ENCODE data around the gene GRM8.

- TF ChIP-seq CTCF (conservative IDR thresholded peaks at IDR 0.05; ENCODE audit: low read length) (no peak), EZH2phosphoT487 (IDR thresholded peaks at IDR 0.05; ENCODE audit: borderline replicate concordance) (no peak)
Measured at GRCh38 chr7:126723966-126724544, 528.7 kb downstream of the GRM8 start.
